Measurements from ENCODE around the gene SH2B3. TPM values are rescaled to one million over a fixed set of nuclear protein-coding genes. Genes with fewer than 3 reads are reported as not detected.

The SH2B3 gene
- total and polyA plus RNA-seq, 9 of the 15 experiments (the other 6 are each of a cell fraction or from before 2014, with no cell fraction given), result 10.8 to 75.3 (median 37.4) TPM

DNA sequence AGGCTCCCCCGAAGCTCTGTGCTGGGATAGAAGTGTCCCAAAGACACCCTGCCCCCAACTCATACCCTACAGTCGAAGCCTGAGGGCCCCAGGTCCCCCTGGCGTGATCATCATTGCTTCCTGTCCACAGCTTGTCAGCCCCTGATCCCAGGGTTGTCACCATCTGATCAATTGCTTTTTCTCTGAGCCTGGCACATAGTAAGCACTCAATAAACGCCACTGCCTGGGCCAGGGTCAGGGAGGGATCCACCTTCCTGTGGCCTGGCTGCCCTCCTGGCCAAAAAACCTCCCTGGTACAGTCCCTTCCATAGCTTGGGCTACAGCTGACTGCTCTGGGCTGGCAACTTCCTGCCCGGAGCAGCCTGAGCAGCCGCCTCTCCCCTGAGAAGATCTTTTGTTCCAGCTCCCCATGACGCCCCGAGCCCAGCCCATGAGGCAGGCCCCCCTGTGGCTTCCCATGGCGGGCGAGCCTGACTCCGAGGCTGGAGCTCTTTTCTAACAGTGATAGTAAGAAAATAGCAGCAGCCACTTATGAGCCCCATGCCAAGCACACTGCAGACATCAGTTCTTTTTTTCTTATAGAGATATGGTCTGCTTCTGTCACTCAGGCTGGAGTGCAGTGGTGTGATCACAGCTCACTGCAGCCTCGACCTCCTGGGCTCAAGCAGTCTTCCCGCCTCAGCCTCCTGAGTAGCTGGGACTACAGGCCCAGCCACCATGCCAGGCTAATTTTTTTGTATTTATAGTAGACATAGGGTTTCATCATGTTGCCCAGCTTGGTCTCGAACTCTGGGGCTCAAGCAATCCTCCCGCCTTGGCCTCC lies 6.5 kb downstream of the SH2B3 start:
- Histone ChIP-seq H4K20me1 (replicated peaks; ENCODE audit: control insufficient read depth, insufficient read depth, low read length) (peaks cover 71% of the 10 kb centered on the region), H3K9me3 (replicated peaks; ENCODE audit: control insufficient read depth, insufficient read depth, low read depth, low read length) (no peaks in the 10 kb centered on the region), H3K9ac (ENCODE audit: insufficient read depth in 1 of 2, low read depth in 2 of 2, low read length in 2 of 2) (peak overlapping the region; percentile 80 to 90; a peak in 3 of 4 replicates), H3K27me3 (ENCODE audit: control insufficient read depth in 2 of 2, insufficient read depth in 2 of 2, low read length in 2 of 2) (no peaks in the 10 kb centered on the region), H3K4me3 (no peak overlapping the region), H3K4me2 (ENCODE audit: insufficient read depth, low read length) (peak overlapping the region; percentile 27), H3K4me1 (replicated peaks in 1 of 2; ENCODE audit: control insufficient read depth in 2 of 2, insufficient read depth in 2 of 2, low read length in 2 of 2) (peaks cover 64 to 65% of the 10 kb centered on the region in 2 experiments), H2AFZ (ENCODE audit: low read depth, low read length) (no peak overlapping the region), H3K36me3 (ENCODE audit: control insufficient read depth, insufficient read depth, low read length) (peaks cover 77% of the 10 kb centered on the region), H3K9me1 (ENCODE audit: control insufficient read depth, insufficient read depth, low read length) (peaks cover 24% of the 10 kb centered on the region), H3K27ac (ENCODE audit: extremely low read depth, low read depth, low read length) (peak overlapping the region; percentile 92), H3K79me2 (ENCODE audit: control insufficient read depth, insufficient read depth, low read length) (peaks cover 98% of the 10 kb centered on the region)
- WGBS (ENCODE audit: insufficient coverage, low coverage, missing lambda C conversion rate), result 38% methylated on average over 15 of the region's 15 CpGs
- intact Hi-C loops (cut with micrococcal nuclease), result no loop called here
- no TSS peak for BruUV-seq (replicated peaks)
- POLR2A ChIA-PET, result interaction anchor here (0.6 to 4.0 kb wide), 13 partner anchors 9 to 1941 kb away, joined by 3 to 24 read pairs (median 3); no protein-coding TSS in a partner anchor
- ATAC-seq (no peak; the same call in 2 of the 3 replicates), FAIRE-seq (no peak), DNase-seq (ENCODE audit: extremely low read depth in 1 of 4, low spot score in 3 of 4) (peak in 1 of 4 experiments; percentile 42)
- CTCF ChIA-PET (ENCODE audit: low intra/inter-chr PET ratio), result no interaction called here
- in situ Hi-C loops (cut with MboI), result no loop called here
- 0 out of 2 replicates have a peak, but pooled peaks have one; percentile 8 for TF ChIP-seq ZNF584 (CRISPR knock-in tag; IDR thresholded peaks at IDR 0.05; ENCODE audit: low read depth)
- TF ChIP-seq RBFOX2 (IDR thresholded peaks at IDR 0.05; ENCODE audit: low read depth, low read length), result peak; percentile 47; the same call in 1 of the 2 replicates
- TF ChIP-seq, protein P1, sequence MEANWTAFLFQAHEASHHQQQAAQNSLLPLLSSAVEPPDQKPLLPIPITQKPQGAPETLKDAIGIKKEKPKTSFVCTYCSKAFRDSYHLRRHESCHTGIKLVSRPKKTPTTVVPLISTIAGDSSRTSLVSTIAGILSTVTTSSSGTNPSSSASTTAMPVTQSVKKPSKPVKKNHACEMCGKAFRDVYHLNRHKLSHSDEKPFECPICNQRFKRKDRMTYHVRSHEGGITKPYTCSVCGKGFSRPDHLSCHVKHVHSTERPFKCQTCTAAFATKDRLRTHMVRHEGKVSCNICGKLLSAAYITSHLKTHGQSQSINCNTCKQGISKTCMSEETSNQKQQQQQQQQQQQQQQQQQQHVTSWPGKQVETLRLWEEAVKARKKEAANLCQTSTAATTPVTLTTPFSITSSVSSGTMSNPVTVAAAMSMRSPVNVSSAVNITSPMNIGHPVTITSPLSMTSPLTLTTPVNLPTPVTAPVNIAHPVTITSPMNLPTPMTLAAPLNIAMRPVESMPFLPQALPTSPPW (CRISPR knock-in tag; IDR thresholded peaks at IDR 0.05), result 0 out of 2 replicates have a peak, but pooled peaks have one; percentile 20
- TF ChIP-seq, protein P2, sequence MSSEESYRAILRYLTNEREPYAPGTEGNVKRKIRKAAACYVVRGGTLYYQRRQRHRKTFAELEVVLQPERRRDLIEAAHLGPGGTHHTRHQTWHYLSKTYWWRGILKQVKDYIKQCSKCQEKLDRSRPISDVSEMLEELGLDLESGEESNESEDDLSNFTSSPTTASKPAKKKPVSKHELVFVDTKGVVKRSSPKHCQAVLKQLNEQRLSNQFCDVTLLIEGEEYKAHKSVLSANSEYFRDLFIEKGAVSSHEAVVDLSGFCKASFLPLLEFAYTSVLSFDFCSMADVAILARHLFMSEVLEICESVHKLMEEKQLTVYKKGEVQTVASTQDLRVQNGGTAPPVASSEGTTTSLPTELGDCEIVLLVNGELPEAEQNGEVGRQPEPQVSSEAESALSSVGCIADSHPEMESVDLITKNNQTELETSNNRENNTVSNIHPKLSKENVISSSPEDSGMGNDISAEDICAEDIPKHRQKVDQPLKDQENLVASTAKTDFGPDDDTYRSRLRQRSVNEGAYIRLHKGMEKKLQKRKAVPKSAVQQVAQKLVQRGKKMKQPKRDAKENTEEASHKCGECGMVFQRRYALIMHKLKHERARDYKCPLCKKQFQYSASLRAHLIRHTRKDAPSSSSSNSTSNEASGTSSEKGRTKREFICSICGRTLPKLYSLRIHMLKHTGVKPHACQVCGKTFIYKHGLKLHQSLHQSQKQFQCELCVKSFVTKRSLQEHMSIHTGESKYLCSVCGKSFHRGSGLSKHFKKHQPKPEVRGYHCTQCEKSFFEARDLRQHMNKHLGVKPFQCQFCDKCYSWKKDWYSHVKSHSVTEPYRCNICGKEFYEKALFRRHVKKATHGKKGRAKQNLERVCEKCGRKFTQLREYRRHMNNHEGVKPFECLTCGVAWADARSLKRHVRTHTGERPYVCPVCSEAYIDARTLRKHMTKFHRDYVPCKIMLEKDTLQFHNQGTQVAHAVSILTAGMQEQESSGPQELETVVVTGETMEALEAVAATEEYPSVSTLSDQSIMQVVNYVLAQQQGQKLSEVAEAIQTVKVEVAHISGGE (CRISPR knock-in tag; IDR thresholded peaks at IDR 0.05), result peak in 1 of 3 experiments; percentile 24; a peak in 1 of 6 replicates
- no peak for TF ChIP-seq NFIX (CRISPR knock-in tag; IDR thresholded peaks at IDR 0.05; ENCODE audit: low read depth)
- TF ChIP-seq, protein P3, sequence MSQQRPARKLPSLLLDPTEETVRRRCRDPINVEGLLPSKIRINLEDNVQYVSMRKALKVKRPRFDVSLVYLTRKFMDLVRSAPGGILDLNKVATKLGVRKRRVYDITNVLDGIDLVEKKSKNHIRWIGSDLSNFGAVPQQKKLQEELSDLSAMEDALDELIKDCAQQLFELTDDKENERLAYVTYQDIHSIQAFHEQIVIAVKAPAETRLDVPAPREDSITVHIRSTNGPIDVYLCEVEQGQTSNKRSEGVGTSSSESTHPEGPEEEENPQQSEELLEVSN (IDR thresholded peaks at IDR 0.05; ENCODE audit: borderline replicate concordance in 1 of 2, extremely low read depth in 1 of 2, insufficient read depth in 1 of 2, insufficient read length in 1 of 2, low read depth in 1 of 2, low read length in 1 of 2, poor library complexity in 1 of 2, severe bottlenecking in 1 of 2), result peak in 1 of 2 experiments; percentile 54
- TF ChIP-seq, protein P4, sequence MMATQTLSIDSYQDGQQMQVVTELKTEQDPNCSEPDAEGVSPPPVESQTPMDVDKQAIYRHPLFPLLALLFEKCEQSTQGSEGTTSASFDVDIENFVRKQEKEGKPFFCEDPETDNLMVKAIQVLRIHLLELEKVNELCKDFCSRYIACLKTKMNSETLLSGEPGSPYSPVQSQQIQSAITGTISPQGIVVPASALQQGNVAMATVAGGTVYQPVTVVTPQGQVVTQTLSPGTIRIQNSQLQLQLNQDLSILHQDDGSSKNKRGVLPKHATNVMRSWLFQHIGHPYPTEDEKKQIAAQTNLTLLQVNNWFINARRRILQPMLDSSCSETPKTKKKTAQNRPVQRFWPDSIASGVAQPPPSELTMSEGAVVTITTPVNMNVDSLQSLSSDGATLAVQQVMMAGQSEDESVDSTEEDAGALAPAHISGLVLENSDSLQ (IDR thresholded peaks at IDR 0.05), result peak; percentile 66
